Measurements from ENCODE around the gene SLC66A2. TPM values are rescaled to one million over a fixed set of nuclear protein-coding genes. Genes with fewer than 3 reads are reported as not detected.
"Not testable (repeated sequence)": the region's sequence is repeated elsewhere in the genome, so short reads cannot be mapped to it uniquely, and the experiment has no call there.

The SLC66A2 gene
- total RNA-seq, 1 donor from 2014 or later: 65.5 TPM

GRCh38 chr18:79970419-79971133 is 19.1 kb upstream of the SLC66A2 start:
- DNase-seq: no peak

- peak; percentile 88 for DNase-seq
Measured at GRCh38 chr18:79965119-79965902, 13.9 kb upstream of the SLC66A2 start.

- peak; percentile 64 for DNase-seq
Measured at GRCh38 chr18:79964330-79965118, 13.1 kb upstream of the SLC66A2 start, which contains the start of gene HSBP1L1. Gene HSBP1L1 (plus strand): TSS chr18:79964643. CDS start chr18:79964736, 93 bp downstream.

- DNase-seq: no peak
Measured at GRCh38 chr18:79963658-79964329, 12.3 kb upstream of the SLC66A2 start.

- DNase-seq: no peak
Measured at GRCh38 chr18:79962835-79963657, 11.6 kb upstream of the SLC66A2 start.

- no peak for DNase-seq
Measured at GRCh38 chr18:79962311-79962710, 10.9 kb upstream of the SLC66A2 start.

GRCh38 chr18:79961527-79962291 is 10.3 kb upstream of the SLC66A2 start:
- no peak for DNase-seq

- DNase-seq: no peak
Measured at GRCh38 chr18:79960921-79961526, 9.6 kb upstream of the SLC66A2 start.

- not testable (repeated sequence) for DNase-seq
Measured at GRCh38 chr18:79960161-79960801, 8.8 kb upstream of the SLC66A2 start.

- DNase-seq: no peak
Measured at GRCh38 chr18:79958981-79959380, 7.5 kb upstream of the SLC66A2 start.

GRCh38 chr18:79956276-79956675 is 4.8 kb upstream of the SLC66A2 start:
- DNase-seq: no peak

GRCh38 chr18:79955302-79956075 is 4.0 kb upstream of the SLC66A2 start:
- no peak for DNase-seq

- no peak for DNase-seq
Measured at GRCh38 chr18:79954791-79955190, 3.3 kb upstream of the SLC66A2 start.

- no peak for DNase-seq
Measured at GRCh38 chr18:79953971-79954651, 2.7 kb upstream of the SLC66A2 start.

- DNase-seq: no peak
Measured at GRCh38 chr18:79952996-79953559, 1.6 kb upstream of the SLC66A2 start.

- DNase-seq: no peak
Measured at GRCh38 chr18:79952456-79952995, 1.1 kb upstream of the SLC66A2 start.

- peak; percentile 51 for DNase-seq
Measured at GRCh38 chr18:79950515-79951341, 725 bp downstream of the SLC66A2 start.

Data from dermis blood vessel endothelial cell (primary cell).